ENCODE data around the gene ANKFY1. TPM values are rescaled to one million over a fixed set of nuclear protein-coding genes. Genes with fewer than 3 reads are reported as not detected.

Gene ANKFY1
- polyA plus RNA-seq, 1 experiment, result 43.5 TPM

- CTCF ChIA-PET, result interaction anchor here (1.4 kb wide), 1 partner anchor 12 kb away, joined by 3 read pairs; no protein-coding TSS in a partner anchor
- DNase-seq (ENCODE audit: low read depth), result no peak
- peaks cover 9% of the 10 kb centered on the region for H3K36me3 ChIP-seq (ENCODE audit: control insufficient read depth, insufficient read depth, low read length)
- H3K4me3 ChIP-seq (ENCODE audit: low read depth, low read length), result no peak overlapping the region
- H3K27me3 ChIP-seq (ENCODE audit: control insufficient read depth, insufficient read depth, low read length), result no peaks in the 10 kb centered on the region
- TF ChIP-seq CTCF (IDR thresholded peaks at IDR 0.05; ENCODE audit: insufficient read depth, low read depth, low read length), result no peak
- POLR2A ChIA-PET, result no interaction called here
Measured at GRCh38 chr17:4120332-4120731, 143.4 kb downstream of the ANKFY1 start.

DNA sequence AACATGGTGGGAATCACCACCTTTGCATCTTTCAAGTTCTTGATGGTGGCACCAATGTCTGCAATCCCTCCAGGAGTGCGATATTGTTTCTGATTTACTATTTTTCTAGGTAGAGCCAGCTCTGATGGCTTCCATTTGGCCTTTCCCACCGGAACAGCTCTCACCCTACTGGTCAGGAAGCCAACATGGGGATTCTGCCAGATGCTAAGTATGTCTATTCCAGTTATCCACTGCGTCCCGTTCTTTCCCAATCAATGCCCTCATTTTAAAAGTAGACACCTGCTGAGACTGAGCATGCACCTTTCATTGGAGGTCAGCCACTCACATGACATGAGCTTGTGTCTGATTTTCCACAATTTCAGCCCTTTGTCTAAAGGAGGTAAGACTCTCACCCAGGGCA, 144.5 kb downstream of the ANKFY1 start:
- POLR2A ChIA-PET, result no interaction called here

GRCh38 chr17:4118015-4118743, 145.6 kb downstream of the ANKFY1 start:
- ChIA-PET CTCF (no interaction called here), POLR2A (no interaction called here)
- no peak for DNase-seq (ENCODE audit: low read depth)
- H3K27me3 ChIP-seq (ENCODE audit: control insufficient read depth, insufficient read depth, low read length), result no peaks in the 10 kb centered on the region
- H3K4me3 ChIP-seq (ENCODE audit: low read depth, low read length), result no peak overlapping the region
- H3K36me3 ChIP-seq (ENCODE audit: control insufficient read depth, insufficient read depth, low read length), result peaks cover 11% of the 10 kb centered on the region
- TF ChIP-seq CTCF (IDR thresholded peaks at IDR 0.05; ENCODE audit: insufficient read depth, low read depth, low read length), result no peak

More for the DNA sequence above, 144.5 kb downstream of the ANKFY1 start:
- CTCF ChIA-PET, result interaction anchor here (1.4 kb wide), 1 partner anchor 14 kb away, joined by 3 read pairs; no protein-coding TSS in a partner anchor
- peaks cover 9% of the 10 kb centered on the region for H3K36me3 ChIP-seq (ENCODE audit: control insufficient read depth, insufficient read depth, low read length)
- H3K4me3 ChIP-seq (ENCODE audit: low read depth, low read length), result no peak overlapping the region
- H3K27me3 ChIP-seq (ENCODE audit: control insufficient read depth, insufficient read depth, low read length), result no peaks in the 10 kb centered on the region
- no peak for TF ChIP-seq CTCF (IDR thresholded peaks at IDR 0.05; ENCODE audit: insufficient read depth, low read depth, low read length)
- DNase-seq (ENCODE audit: low read depth), result no peak

- POLR2A ChIA-PET, result no interaction called here
- peaks cover 15% of the 10 kb centered on the region for H3K36me3 ChIP-seq (ENCODE audit: control insufficient read depth, insufficient read depth, low read length)
- no peaks in the 10 kb centered on the region for H3K27me3 ChIP-seq (ENCODE audit: control insufficient read depth, insufficient read depth, low read length)
- no peak for TF ChIP-seq CTCF (IDR thresholded peaks at IDR 0.05; ENCODE audit: insufficient read depth, low read depth, low read length)
- DNase-seq (ENCODE audit: low read depth), result no peak
- H3K4me3 ChIP-seq (ENCODE audit: low read depth, low read length), result no peak overlapping the region
- CTCF ChIA-PET, result no interaction called here
Measured at GRCh38 chr17:4116516-4116915, 147.3 kb downstream of the ANKFY1 start.

Small RNA genes lying within 50 kb of the gene (small RNA-seq; reads per million reads assigned to genes)
- not detected for gene RF00019 (ENCODE audit: insufficient read length, low read depth, low replicate concordance)

Other genes with a start within 250 kb of the ANKFY1 start
- gene ZZEF1, start 120.9 kb downstream of the ANKFY1 start, polyA plus RNA-seq (2011; rRNA removed), result 14.9 and 17.5 TPM in 2 replicates
- gene CYB5D2, start 120.8 kb downstream of the ANKFY1 start, polyA plus RNA-seq (2011; rRNA removed), result 31.6 and 56.4 TPM in 2 replicates
- 23.1 and 35.1 TPM in 2 replicates for gene UBE2G1, start 102.7 kb upstream of the ANKFY1 start, polyA plus RNA-seq (2011; rRNA removed)
- gene SPNS3, start 170.0 kb upstream of the ANKFY1 start, polyA plus RNA-seq (2011; rRNA removed), result not detected in 2 replicates
- gene SPNS2, start 234.9 kb upstream of the ANKFY1 start, polyA plus RNA-seq (2011; rRNA removed), result not detected in 2 replicates